Inferior parietal cortex (tissue), 1 donor: Measurements from ENCODE around the gene RBM39.
"Not testable (repeated sequence)": the region's sequence is repeated elsewhere in the genome, so short reads cannot be mapped to it uniquely, and the experiment has no call there.

Source experiments
- DNase-seq: peaks from one replicate; pipeline ENCODE4 v3.0.0-alpha.2; 2016; ENCODE audit errors: extremely low spot score

The RBM39 gene

GRCh38 chr20:35706591-35707529 lies 35.2 kb downstream of the RBM39 start:
- not testable (repeated sequence) for DNase-seq

GRCh38 chr20:35705894-35706293 lies 36.2 kb downstream of the RBM39 start:
- not testable (repeated sequence) for DNase-seq

GRCh38 chr20:35704514-35705261 lies 37.4 kb downstream of the RBM39 start:
- DNase-seq, result no peak

DNA sequence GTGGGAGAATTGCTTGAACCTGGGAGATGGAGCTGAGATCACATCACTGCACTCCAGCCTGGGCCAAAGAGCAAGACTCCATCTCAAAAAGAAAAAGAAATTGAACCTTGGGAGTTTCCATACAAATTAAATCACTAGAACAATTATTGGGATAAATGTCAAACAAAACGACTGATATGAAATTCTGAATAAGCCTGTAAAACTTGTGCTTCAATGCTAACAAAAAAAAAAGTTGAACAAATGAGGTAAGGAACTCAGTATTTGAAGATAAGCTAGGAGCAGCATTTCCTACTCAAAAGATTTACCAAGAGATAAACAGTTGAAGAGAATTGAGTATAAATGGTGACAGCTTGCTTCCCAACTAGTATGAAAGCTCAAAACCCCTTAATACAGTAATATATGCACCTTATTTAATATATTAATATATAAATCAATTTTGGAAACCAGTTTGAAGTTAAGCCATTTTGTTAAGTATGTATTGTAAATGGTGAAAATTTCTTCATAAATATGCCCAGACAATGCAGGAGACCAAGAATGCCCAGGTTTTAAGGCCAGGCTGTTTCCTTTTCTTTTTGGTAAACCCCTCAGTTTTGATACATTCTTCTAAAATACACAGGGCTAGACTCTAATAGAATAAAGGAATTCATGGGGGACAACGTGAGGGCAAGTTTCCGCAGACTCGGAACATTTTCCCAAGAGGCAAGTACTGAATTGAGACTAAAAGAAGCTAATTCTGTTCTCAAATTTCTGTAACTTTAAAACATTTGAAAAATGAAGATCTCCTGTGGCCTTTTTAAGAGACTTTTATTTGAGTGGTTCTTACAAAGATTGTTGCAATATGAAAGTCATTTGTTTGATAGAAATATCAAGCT lies 39.0 kb downstream of the RBM39 start:
- DNase-seq, result no peak

GRCh38 chr20:35702051-35702823 lies 39.8 kb downstream of the RBM39 start:
- DNase-seq, result no peak

DNA sequence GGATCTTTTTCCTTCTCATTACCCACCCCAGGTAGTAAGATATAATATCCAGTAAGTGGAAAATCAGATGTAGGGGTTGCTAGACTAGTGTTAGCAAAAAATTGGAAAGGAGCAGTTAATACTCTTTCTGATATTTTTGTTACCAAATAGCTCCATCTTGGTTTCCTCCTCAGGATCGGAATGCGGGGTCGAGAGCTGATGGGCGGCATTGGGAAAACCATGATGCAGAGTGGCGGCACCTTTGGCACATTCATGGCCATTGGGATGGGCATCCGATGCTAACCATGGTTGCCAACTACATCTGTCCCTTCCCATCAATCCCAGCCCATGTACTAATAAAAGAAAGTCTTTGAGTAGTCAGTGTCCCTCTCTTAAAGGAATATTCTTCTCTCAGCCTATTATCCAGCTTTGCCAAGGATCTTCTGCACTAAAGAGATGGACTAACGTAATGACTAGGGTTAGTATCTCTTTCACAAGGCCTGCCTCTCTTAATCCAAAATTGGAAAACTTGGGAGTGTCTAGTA lies 41.4 kb downstream of the RBM39 start:
- DNase-seq, result no peak

GRCh38 chr20:35699957-35700624 lies 42.0 kb downstream of the RBM39 start:
- DNase-seq, result no peak

DNA sequence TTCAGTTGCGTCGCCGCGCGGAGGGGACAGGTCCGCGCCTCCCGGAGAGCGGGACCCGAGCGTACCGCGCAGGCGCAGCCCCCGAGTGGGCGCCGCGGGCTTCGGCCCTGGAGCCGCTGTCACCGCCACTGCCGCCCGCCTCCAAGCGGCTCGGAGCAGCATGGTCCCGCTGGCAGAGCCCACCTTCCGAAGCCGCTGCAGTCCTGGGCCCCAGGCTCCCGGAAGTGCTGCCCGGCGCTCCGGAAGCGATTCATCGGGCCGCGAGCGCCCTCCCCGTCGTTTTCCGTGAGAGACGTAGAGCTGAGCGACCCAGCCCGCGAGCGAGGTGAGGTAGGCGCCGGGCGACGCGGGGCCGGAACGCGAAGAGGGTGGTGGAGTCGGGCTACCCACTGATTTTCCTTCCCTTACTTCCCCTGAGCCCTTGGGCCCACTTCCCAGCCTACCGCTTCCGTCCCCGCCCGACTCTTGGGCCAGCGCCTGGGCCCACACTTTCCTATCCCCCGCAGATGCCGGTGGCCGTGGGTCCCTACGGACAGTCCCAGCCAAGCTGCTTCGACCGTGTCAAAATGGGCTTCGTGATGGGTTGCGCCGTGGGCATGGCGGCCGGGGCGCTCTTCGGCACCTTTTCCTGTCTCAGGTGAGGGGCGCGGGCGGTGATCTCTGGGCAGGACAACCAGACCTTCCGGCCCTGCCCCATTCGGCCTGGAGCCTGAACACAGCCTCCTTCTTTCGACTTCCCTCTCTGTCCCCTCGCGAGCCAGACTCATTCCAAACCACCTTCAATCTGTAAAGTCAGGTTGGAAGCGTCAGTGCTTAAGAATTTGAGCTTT lies 42.7 kb downstream of the RBM39 start, which contains the start of the genes NFS1 and ROMO1:
NFS1 (minus strand) TSS at position 226 of the 830 bp plus-strand sequence; CDS start at position 162, 64 bp downstream.
ROMO1 (plus strand) TSS at position 279 of the 830 bp plus-strand sequence; CDS start at position 507, 228 bp downstream.
- DNase-seq, result peak; percentile 88

DNA sequence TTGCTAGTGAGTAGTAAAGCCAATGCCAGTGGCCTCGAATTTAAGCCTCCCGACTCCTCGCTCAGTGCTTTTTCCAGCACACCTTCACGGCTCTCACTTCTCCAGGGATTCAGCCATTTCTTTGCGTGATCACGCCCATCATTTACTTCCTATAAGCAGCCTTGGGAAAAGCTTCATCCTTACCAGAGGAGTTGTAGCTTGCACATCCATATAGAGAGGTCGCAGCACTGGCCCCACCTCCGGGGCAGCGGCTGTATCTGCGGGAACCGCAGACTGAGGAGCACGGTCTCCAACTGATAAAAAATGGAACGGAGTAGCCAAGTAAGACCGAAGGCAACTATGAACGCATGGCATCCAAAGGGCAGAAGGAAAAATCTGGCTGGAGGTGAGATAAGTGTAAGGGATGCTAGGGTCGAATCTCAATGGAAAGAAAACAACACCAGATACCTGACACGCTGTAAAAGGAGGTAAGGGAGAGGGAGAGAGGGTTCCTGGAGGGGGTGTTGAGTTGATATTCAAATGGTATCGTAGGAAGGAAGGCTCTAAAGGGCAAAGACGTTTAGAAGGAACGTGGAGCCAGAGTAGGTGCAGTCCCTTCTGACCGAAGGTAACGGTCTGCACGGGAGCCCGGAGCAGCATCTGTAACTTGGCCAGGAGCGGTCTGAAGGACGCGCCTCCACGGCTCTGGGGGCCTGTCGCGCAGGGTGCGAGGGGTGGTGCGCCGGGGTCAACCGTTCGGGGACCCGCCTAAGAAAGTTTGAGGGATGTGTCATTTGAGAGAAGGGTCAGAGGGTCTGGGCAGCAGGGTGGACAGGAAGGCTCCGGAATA lies 43.5 kb downstream of the RBM39 start:
- DNase-seq, result no peak

- no peak for DNase-seq
These were observed 44.3 kb downstream of the RBM39 start for GRCh38 chr20:35697696-35698297.

DNA sequence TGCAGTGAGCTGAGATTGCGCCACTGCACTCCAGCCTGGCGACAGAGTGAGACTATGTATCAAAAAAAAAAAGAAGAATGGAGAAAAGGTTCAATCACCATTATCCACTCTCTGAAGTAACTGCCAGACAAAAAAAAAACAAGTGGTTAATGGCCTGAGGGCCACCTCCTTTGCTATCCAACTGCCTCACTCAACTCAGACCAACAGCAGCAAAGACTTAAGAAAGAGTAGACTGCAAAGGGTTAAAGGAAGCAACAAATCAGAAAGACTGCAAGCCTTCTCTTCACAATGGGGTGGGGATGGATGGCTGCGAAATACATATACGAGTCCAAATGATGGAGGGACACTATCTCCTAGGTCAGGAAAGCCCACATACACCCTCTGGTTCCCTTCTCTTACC lies 46.1 kb downstream of the RBM39 start:
- DNase-seq, result no peak

DNA sequence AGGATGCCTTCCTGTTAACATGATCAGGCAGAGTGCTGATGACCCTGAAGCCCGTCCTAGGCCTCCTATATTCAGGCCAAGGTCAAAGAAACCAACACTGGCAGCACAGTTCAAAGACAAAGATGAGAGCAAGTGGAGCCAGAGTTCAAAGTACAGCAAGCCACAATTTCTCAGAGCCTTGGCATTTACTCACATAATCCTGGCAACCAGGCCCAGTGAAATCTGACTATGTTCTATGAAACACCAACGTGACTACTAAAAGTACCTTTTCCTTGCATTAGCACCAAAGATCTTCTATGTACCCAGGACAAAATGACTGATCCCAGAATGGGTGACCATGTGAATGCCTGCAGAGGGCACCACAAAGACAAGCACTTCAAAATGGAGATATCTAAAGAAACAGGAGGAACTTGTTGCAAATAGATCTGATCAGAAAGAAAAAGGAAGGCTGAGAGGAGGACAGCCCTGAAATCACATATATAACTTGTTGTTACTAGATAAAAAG lies 46.8 kb downstream of the RBM39 start:
- DNase-seq, result no peak

- DNase-seq, result no peak
These were observed 51.8 kb downstream of the RBM39 start for GRCh38 chr20:35690265-35690664.

DNA sequence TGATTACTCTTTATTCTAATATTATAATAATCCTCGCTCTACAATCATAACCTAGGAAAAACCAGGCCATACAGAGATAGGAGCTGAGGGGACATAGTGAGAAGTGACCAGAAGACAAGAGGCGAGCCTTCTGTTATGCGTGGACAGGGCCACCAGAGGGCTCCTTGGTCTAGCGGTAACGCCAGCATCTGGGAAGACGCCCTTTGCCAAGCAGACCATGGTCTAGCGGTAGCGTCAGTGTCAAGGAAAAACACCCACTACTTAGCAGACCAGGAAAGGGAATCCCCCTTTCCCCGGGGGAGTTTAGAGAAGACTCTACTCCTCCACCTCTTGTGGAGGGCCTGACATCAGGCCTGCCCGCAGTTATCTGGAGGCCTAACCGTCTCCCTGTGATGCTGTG lies 55.2 kb downstream of the RBM39 start:
- not testable (repeated sequence) for DNase-seq

DNA sequence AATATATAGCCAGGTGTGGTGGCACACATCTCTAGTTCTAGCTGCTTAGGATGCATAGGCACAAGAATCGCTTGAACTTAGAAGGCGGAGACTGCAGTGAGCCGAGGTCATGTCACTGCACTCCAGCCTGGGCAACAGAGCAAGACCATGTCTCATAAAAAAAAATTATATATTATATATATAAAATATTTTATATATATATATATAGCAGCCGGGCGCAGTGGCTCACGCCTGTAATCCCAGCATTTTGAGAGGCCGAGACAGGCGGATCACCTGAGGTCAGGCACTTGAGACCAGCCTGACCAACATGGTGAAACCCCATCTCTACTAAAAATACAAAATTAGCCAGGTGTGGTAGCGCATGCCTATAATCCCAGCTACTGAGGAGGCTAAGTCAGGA lies 56.7 kb downstream of the RBM39 start:
- not testable (repeated sequence) for DNase-seq

DNA sequence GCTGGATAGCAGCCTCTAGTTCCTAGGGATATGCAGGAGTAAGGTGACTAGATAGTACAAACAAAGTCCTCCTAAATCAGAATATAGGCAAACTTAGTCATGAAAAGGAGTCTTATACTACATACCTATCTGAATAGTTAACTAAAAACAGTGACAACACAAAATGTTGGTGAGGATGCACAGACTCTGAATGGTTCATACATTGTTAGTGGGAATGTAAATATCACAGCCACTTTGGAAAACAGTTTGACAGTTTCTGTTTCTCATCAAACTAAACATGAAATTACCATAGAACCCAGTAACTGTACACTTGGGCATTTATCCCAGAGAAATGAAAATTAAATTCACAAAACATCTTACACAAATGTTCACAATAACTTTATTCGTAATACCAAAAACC lies 60.1 kb downstream of the RBM39 start:
- no peak for DNase-seq

DNA sequence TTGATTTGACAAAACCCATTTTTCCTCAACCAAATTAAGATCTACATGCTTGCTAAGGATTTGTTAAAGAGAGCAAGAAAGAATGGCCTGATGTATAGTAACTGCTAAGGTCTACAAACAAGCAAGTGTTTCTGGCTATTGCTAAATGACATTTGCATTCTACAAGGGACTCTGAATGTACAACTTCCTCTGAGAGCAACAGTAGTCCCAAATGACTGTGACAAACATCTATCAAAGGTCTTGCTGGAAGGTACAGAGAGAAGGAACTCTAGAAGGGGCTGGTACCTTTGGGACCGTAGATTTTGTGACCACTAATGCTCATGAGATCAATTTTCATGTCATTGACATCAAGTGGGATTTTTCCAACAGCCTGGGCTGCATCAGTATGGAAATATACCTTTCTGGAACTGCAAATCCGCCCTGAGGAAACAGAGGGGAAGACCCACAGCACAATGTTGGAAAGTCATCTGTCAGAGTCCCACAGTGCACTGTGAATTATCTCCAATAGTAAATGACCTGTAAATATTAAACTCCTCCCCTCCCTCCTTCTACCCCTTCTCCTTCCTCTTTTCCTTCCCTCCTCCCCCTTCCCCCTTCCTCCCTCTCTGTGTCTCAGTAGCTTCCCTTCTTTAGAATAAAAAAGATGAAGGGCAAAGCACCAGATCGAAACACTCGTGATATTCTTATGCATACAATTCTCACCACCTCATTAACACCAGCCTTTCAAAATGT lies 61.4 kb downstream of the RBM39 start:
- no peak for DNase-seq
